8988T (cell line): Measurements from ENCODE around the gene SEM1.
"Not testable (repeated sequence)": the region's sequence is repeated elsewhere in the genome, so short reads cannot be mapped to it uniquely, and the experiment has no call there.

Source experiments
- DNase-seq: peaks from one replicate; pipeline ENCODE4 v3.0.0; 2011

SEM1 gene

GRCh38 chr7:96658022-96658412 is 51.6 kb downstream of the SEM1 start:
- DNase-seq: no peak

- DNase-seq: no peak
Measured at GRCh38 chr7:96657347-96658021, 52.2 kb downstream of the SEM1 start.

GRCh38 chr7:96655956-96656355 is 53.7 kb downstream of the SEM1 start:
- no peak for DNase-seq

GRCh38 chr7:96654630-96655188 is 54.9 kb downstream of the SEM1 start:
- DNase-seq: no peak

- DNase-seq: no peak
Measured at GRCh38 chr7:96649981-96650380, 59.7 kb downstream of the SEM1 start.

- DNase-seq: no peak
Measured at GRCh38 chr7:96648784-96649183, 60.9 kb downstream of the SEM1 start.

GRCh38 chr7:96647733-96648132 is 61.9 kb downstream of the SEM1 start:
- no peak for DNase-seq

GRCh38 chr7:96645084-96645483 is 64.6 kb downstream of the SEM1 start:
- DNase-seq: no peak

- DNase-seq: not testable (repeated sequence)
Measured at GRCh38 chr7:96643436-96643835, 66.2 kb downstream of the SEM1 start.

GRCh38 chr7:96640054-96640453 is 69.6 kb downstream of the SEM1 start:
- no peak for DNase-seq
